Fibroblast of villous mesenchyme (primary cell): ENCODE measurements around the gene SLC9A4. TPM values are rescaled to one million over a fixed set of nuclear protein-coding genes. Genes with fewer than 3 reads are reported as not detected.

Source experiments
- DNase-seq: peaks from one replicate; pipeline ENCODE4 v3.0.0-alpha.2; 2010; ENCODE audit warnings: low read depth
- H3K4me3 ChIP-seq: 2 replicates; pipeline ENCODE4 v1.5.1; 2011; ENCODE audit warnings: low read depth, mild to moderate bottlenecking, low read length
- total RNA-seq: library from RNA; depleted of rRNA; stranded (reverse); fragments of >200 nt; gene quantifications from 2 replicates; pipeline ENCODE4 v1.2.3, GENCODE V29; 2012
- TF ChIP-seq, protein P1 (sequence below): IDR thresholded peaks from 2 replicates; pipeline ENCODE4 v1.5.1; 2012; ENCODE audit warnings: low read depth, mild to moderate bottlenecking, low read length; ENCODE audit not compliant: insufficient read depth

SLC9A4 gene
- total RNA-seq, 1 donor, result not detected

DNA sequence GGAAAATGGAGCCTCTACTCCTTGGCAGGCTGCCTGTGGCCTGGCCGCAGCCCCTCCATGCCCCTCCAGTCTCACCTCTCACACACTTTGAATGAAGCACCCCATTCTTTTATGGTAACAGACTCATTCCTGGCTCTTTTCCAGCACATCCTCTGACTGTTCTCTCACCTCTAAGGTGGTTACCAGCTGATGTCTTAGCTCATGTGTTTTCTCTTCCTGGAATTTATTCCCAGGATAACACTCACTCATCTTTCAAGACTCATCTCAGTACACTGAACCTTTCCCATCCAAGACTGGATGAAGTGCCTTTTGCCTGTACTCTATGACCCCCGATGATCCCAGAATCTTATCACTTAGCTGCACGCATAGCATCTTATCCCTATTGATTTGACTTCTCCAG, 50.6 kb downstream of the SLC9A4 start:
- no peak overlapping the region for H3K4me3 ChIP-seq
- no peak for DNase-seq
- TF ChIP-seq, protein P1, sequence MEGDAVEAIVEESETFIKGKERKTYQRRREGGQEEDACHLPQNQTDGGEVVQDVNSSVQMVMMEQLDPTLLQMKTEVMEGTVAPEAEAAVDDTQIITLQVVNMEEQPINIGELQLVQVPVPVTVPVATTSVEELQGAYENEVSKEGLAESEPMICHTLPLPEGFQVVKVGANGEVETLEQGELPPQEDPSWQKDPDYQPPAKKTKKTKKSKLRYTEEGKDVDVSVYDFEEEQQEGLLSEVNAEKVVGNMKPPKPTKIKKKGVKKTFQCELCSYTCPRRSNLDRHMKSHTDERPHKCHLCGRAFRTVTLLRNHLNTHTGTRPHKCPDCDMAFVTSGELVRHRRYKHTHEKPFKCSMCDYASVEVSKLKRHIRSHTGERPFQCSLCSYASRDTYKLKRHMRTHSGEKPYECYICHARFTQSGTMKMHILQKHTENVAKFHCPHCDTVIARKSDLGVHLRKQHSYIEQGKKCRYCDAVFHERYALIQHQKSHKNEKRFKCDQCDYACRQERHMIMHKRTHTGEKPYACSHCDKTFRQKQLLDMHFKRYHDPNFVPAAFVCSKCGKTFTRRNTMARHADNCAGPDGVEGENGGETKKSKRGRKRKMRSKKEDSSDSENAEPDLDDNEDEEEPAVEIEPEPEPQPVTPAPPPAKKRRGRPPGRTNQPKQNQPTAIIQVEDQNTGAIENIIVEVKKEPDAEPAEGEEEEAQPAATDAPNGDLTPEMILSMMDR, result no peak

DNA sequence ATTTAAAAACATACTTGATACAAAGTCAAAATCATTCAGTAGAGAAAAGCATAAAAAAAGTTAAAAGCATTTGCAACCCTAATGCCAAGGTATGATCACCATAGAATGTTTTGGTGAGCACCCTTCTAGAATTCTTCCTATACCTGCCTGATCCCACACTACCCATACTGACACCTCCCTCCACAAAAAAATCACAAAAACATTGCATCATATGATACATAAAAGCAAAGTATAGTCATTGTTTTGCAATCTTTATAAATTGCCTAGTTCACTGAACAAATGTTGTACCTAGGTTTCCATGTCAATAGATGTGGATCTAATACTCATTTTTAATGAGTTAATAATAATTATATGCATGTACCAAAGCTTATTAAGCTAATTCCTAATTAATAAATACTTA, 54.1 kb downstream of the SLC9A4 start:
- DNase-seq, result no peak
- H3K4me3 ChIP-seq, result no peak overlapping the region
- TF ChIP-seq, protein P1, result no peak

DNA sequence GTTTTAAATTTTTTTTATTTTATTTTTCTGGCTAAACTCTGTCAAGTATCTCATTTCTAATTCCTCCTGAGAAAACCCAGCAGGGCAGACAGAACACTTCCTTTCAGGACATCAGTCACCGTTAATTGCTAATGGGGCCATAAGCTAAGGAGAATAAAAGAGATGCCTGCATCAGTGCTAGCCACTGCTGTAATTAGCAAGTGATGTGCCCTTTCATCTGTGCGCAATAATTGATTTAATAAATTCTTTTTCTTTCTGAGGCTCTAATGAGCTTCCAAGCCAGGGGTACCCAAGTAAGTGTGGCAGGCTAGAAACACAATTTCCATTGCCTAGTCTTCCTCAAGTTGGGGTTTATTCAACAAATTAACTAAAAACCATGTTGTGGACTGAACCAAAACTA, 65.5 kb downstream of the SLC9A4 start:
- H3K4me3 ChIP-seq, result no peak overlapping the region
- TF ChIP-seq, protein P1, result no peak
- no peak for DNase-seq

DNA sequence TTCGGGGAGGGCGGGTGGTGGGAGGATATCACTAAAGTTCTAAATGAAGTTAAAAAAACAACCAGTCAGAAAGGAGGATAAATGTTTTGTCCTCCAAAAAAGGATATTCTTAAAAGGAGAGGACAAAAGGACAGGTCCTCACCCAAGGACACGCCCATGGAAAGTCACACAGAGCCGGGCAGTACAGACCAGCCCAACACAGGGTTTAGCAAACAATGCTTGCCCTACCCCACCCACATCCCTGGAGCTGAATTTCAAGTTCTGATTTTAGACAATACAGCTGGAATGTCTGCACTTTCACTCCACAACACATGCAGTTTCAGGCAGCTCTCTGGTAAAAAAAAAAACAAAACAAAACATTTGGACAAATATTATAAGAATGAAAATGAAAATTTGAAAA, 67.9 kb downstream of the SLC9A4 start:
- TF ChIP-seq, protein P1, result no peak
- no peak for DNase-seq
- H3K4me3 ChIP-seq, result no peak overlapping the region

DNA sequence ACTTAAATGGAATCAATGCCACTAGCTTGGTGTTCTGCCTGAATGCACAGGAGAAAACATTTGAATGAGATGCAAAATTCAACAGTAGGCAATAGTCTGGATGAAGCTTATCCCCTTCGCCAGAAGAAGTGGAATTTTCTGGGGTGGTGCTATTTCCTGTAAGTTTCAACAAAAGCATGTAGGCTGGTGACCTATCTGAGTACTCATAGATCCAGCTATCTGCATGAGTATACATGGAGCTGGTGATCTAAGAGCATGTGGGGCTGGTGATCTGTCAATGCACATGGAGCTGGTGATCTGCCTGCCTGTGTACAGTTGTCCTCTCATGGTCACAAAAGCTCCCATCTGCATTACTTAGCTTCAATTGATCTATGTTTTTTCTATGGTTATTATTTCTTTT, 71.2 kb downstream of the SLC9A4 start:
- TF ChIP-seq, protein P1, result no peak
- H3K4me3 ChIP-seq, result no peak overlapping the region
- DNase-seq, result no peak

DNA sequence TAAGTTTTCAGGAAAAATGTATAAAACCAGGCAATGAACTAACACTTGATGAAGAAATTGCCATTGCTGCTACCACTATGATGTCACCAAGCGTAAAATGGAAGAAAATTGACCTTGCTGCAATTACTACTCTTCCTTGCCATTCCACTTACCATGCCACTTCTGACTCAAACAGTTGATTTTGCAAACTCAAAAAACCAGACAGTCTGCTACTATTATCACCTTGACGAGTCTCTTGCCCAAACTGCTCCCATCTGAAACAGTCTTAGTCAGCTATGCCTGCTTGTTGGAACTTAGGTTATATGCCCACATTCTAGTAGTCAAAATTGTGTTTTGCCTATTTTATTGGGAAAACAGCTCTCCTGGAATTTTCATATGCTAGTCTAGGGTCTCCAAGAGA, 74.4 kb downstream of the SLC9A4 start:
- H3K4me3 ChIP-seq, result no peak overlapping the region
- no peak for DNase-seq
- TF ChIP-seq, protein P1, result no peak

DNA sequence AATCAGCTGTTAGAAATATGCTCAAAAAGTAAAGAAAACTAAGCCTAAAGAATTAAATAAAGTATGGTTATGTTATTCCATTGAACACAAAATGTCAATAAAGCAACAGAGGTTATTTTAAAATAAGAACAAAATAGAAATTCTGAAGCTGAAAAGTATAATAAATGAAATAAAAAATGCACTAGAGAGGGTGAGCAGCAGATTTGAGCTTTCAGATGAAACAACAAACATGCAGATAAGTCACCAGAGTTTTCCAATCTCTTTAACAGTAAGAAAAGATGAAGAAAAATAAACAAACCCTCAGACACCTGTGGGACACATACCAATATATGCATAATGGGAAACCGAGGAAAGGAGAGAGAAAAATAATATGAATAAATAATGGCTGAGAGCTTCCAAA, 76.0 kb downstream of the SLC9A4 start:
- no peak for DNase-seq
- TF ChIP-seq, protein P1, result no peak
- no peak overlapping the region for H3K4me3 ChIP-seq
